Jurkat, Clone E6-1 (cell line): ENCODE data around the gene STYXL2.

ENCODE experiments used
- DNase-seq: peaks from one replicate; pipeline ENCODE4 v3.0.0-alpha.2; 2011; ENCODE audit warnings: low read depth, low spot score
- H3K4me3 ChIP-seq: 2 replicates; pipeline ENCODE4 v1.5.1; 2011; ENCODE audit warnings: mild to moderate bottlenecking, low read length, control low read depth, moderate library complexity

STYXL2 gene

DNA sequence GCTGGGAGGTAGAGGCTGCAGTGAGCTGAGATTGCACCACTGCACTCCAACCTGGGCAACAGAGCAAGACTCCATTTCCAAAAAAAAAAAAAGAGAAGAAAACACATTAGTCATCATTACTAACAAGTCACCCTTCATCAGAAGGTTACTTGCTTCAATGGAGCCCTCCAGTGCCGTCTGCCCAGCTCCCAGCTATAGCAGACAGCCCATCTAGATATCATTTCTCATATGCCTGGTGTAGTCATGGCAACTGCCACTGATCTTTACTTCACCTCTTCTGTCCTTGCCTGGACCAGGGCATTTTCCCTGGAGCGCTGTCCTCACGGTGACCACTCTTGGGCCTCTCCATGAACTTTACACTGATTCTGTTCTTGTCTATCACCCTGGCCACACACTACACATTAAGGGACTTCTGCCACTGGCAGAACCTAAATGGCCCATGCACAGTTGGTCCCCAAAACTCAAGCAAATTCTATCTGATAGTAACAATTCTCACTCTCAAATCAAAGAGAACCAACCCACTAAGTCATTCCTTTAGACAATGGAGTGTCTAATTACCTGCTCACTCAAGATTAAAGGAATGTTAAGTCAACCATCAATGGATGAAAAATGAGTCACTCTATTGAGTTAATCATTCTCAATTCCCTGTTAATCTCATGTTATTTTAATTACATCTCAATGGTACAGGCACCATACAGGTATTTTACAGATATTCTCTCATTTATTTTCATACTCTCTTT, 16.6 kb upstream of the STYXL2 start:
- no peak for DNase-seq

DNA sequence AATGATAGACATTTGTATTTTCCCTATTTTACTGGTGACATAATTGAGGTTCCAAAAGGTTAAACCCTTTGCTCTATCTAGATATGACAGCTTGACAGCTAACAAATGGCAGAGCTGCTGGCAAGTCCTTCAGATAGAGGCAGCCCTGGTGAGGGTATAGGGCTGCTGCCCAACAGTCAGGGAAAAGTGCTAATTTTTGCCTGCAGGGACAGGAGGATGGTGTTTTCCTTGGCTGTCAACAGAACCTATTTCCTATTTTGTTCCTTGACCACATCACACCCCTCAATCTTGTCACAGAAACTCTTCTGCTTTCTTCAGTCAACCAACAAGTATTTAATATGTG, 16.0 kb upstream of the STYXL2 start:
- no peak overlapping the region for H3K4me3 ChIP-seq
- DNase-seq: no peak

More for the DNA sequence above, 16.6 kb upstream of the STYXL2 start:
- no peak overlapping the region for H3K4me3 ChIP-seq

DNA sequence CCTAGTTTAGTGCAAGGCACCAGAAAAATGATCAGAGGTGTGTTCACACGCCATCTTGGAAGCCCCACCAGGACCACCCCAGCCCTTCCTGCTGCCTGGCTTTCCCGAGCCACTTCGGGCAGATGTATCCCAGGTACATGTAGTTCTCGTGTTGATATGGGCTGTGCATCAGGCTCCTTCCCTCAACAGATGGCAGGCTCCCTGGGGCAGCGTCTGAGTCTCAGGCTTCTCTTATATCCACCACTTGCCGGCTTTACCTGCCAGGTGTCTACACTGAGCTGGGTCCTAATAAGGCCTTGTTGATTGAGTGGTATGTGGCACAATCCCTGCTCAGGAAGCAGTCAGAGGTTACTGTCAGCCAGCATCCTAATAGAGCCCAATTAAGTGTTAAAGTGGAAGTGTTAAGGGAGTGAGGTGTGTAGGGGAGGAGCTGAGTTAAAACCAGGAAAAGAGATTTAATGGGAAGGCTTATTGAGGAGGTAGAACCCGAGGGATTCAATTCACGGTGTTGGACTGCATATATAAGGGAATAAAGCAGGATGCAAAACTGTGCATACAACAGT, 12.2 kb upstream of the STYXL2 start:
- H3K4me3 ChIP-seq: no peak overlapping the region
- DNase-seq: no peak

DNA sequence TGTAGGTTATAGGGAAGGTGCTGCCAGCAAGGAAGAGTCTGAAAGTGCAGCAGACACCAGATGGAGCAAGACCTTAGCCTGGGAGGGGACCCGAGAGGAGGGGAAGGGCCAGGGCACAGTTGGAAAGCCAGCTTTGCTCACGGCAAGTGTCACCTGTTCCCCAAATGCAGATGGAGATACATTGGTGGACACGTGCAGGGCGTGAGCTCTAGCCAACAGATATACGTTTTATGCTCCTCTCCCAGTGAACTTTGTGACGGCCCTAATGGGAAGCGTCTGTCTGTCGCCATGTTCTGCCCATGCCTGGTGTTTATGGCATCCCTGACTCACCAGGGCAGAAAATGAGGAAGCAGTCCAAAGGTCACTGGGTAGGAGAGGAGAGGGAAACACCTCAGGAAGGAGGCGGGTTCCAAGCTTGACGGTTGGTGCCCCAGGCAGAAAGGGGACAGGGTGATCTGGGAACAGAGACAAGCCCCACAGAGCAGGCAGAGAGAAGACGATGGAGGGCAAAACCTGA, 11.3 kb upstream of the STYXL2 start:
- DNase-seq: no peak

DNA sequence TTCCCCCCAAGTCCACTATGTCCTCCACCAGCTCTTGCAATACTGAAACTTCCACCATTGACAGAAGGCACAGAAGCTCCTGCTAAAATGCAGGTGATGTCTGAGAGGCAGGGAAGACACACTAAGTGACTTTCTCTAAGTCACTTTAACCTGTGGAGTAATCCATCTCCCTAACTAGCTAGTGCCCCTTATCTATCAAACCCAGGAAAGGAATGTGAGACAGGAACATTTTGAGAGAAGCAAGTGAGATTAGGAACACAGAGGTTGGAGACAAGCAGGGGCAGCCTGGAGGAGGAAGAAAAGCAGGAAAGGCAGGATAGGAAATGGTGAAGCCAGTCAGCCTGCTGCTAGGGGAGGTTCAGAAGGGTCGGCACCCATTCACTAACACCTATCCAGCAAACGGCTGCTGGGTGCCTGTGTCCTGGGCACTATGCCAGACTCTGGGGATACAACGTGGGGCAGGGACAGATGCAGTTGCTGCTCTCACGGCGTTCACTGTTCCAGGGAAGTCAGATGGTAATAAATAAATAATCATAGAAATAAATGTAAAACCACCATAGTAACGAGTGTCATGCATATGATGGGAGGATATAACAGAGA, 10.7 kb upstream of the STYXL2 start:
- no peak overlapping the region for H3K4me3 ChIP-seq
- no peak for DNase-seq

More for the DNA sequence above, 11.3 kb upstream of the STYXL2 start:
- no peak overlapping the region for H3K4me3 ChIP-seq

DNA sequence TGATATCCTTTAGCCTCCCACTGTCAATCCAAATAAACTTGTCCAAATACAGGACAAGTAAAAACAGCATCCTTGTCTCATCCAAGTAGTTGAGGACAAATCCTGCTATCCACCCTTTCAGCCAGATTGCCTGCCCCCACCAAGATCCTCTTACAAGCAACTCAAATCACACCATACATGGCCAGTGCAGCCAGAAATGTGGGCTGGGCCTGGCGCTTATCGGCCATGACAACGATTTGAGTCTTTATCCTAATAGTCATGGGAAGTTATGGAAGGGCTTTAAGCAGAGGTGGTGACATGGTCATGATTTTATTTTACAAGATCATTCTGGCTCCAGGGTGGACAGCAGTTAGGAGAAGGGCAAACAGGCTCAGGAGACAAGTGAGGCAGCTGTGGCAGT, 10.0 kb upstream of the STYXL2 start:
- DNase-seq: no peak
- H3K4me3 ChIP-seq: no peak overlapping the region

DNA sequence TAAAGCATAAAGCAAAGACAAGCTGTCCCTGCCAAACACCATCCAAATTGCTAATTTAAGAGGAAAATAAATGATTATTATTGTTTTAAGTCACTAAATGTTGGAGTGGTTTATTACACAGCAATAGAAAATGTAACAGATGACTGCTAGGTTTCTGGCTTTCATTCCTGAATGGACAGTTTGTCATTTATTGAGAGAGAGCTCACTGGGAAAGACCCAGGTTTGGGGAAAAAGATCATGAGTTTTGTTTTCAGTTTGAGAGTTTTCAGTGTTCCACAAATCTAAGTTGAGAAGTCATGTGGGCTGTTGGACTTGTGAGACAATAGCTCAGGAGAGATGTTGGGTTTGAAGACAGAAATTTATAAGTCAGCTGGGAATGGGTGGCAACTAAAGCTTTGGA, 9.1 kb upstream of the STYXL2 start:
- H3K4me3 ChIP-seq: no peak overlapping the region

DNA sequence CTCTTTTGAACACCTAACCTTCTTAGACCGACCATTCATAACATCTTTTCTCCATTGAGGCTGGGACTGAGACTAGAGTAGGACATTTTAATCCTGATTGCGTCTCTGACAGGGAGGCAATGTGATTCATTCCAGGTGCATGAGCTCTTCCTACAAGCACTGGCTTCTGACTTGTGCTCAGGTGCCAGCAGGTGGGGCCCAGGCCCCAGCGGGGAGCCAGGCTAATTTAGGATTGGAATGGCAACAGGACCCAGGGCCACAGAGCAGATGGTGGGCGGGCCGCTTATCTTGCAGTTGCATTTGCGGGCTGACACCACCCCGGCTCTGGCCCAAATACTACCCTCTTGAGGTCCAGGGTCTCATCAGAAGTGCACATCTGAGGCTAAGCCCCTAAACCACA, 7.8 kb upstream of the STYXL2 start:
- no peak overlapping the region for H3K4me3 ChIP-seq
- DNase-seq: no peak

More for the DNA sequence above, 9.1 kb upstream of the STYXL2 start:
- DNase-seq: no peak

DNA sequence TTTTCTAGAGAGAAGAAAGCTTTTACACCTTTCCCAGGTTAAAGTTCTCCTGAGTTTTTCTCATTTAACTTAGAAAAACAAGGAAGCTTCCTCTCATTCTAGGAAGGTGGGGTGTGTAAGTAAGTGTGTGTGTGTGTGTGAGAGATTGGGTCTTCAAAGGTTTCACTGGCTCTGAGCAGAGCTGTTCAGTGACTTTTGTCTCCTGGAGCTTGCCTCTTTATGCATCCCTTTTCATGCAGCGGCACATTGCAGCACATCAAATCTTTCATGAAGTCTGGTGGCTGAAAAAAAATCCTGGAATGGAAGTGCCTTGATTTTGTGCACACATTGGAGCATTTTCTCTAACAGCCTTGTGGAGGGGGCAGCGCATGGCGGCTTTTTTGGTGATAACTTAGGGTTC, 7.1 kb upstream of the STYXL2 start:
- DNase-seq: no peak
- H3K4me3 ChIP-seq: no peak overlapping the region

DNA sequence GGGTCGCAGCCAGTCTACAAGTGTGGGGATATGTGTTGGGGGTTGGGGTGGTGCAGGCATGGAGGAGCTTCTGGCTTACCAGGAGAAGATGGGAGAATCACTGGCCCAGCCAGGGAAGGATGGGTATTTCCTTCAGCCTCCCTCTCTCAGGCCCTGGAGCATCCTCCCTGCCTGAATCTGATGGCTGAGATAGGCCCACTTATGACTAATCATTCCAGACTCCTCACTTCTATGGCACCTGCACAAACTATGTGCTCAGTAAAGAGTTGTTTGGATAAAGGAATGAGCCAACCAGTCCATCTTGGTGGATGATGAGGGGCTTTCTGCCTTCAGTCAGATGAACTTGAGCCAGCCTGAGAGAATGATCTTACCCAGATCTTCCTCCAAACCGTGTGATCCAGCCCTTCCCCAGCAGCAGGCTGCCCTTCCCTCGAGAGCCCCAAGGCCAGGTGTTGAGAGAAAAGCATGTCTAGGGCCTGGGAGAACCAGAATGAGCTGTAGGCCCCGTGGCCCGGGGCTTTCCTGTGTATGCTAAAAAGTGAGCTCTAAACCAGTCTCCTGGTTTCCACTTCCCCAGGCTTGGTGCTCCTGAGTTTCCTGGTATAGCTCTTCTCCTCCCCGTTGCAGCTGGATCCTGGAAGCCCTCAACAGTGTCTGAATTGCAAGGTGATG, 5.0 kb upstream of the STYXL2 start:
- no peak overlapping the region for H3K4me3 ChIP-seq
- DNase-seq: no peak

DNA sequence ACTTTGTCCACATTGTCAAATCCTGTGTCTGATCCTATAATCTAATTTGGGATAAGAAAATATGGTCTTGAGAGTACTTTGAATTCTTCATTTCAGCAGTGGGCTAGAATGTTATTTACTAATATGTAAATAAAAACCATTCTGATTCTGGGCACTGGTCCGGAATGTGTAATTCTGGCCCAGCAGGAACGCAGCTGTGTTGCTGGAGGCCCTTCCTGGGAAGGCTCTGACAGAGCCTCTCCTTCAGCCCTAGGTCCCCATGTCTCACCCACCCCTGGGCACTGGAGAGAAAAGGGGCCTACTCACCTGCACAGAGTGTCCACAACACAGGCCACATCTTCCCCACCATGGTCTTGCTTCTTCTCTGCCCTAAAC, 3.9 kb upstream of the STYXL2 start:
- no peak for DNase-seq
- H3K4me3 ChIP-seq: no peak overlapping the region

DNA sequence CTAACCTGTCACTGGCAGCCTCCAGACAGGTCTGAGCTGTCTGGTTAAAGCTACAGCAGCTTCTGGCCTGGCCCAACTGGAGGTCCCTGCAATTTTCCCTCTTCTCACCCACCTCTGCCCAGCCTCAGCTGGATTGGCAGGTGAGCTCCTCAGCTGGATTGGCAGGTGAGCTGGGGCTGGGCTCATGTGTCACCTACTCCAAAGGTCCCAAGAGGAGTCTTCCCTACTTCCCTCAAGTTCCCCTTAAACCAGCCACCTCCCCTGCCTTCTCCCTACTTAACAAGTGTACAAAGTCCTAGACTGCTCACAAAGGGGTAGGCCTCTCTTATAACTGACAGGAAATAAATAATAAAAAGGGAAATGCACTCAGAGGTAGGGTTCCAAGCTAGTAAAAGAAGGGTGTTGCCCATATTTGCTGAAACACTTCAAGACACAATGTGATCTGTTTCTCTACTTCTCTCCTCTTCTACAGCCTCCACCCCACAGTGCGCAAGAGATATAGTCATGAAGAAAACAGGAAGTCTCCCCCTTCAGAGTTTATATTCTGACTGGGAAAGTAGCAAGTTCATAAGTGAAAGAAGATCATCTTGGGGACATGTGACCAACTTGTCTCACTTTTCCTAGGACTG, 3.4 kb upstream of the STYXL2 start, which contains the start of gene GPA33:
Gene GPA33 (minus strand): TSS at position 64 of the 629 bp plus-strand sequence. CDS start 90 bp downstream, outside the sequence.
- H3K4me3 ChIP-seq: no peak within 1 kb of the TSS
- DNase-seq: peak; percentile 54

DNA sequence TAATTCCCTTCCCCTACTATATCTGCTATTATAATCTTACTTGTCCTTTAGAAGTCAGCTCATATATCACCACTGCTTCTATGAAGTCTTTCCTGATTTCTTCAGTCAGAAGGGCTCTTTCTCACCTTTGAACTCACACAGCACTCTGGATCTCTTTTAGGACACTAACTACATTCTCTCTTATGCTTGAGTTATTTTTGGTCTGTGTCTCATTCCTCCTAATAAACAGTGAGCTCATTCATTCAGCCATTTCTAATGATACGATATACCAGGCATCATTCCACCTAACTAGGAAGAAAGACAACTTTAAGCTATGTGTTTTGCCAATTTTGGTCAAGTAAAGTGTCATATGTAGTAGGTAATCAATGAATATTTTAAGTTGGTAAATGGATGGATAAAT, 1.2 kb upstream of the STYXL2 start:
- no peak overlapping the region for H3K4me3 ChIP-seq
- no peak for DNase-seq

DNA sequence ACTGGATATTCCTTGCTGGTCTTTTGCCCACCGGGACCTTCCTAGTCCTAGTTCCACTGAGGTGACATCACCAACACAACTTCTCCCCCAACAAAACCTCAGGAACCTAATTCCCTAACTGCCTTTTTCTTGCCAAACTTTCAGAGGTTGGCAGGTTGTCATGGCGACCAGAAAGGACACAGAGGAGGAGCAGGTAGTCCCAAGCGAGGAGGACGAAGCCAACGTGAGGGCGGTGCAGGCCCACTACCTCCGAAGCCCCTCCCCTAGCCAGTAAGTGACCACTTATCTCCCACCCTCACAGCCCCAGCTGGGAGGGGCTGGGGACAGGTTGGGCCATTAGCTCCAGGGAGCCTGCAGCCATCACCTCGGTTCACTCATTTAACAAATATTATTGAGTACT, 815 bp downstream of the STYXL2 start:
- DNase-seq: no peak
- no peak overlapping the region for H3K4me3 ChIP-seq

DNA sequence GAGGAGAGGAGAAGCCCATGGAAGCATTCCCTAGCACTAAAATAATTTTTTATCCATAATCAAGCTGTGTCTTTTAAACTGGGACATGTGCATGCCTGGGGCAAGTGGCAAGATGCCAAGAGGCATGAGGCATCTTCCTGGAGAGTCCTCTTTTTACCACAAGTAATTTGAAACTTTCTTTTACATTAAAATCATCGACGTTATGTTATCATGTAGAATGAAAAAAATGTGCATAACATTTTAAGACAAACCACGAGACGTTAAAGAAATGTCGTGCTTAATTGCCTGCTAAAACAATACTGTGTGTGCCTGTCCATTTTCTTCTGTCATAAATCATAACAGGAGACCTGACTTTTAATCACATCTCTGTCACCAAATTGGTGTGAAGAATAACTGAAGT, 1.5 kb downstream of the STYXL2 start:
- peak; percentile 65 for DNase-seq
- H3K4me3 ChIP-seq: no peak overlapping the region

DNA sequence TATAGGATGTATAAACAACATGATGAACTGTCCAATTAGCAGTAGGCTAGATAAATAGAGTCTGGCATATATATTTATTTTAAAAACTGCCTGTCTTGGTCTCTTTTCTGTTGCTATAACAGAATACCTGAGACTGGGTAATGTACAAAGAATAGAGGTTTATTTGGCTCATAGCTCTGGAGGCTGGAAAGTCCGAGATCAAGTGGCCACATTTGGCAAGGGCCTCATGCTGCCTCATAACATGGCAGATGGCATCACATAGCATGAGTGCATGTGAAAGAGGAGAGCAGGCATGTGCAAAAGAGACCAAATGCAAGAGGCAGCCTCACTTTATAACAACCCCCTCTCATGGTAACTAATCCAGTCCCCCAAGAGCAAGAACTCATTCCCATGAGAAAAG, 6.0 kb downstream of the STYXL2 start:
- no peak for DNase-seq

DNA sequence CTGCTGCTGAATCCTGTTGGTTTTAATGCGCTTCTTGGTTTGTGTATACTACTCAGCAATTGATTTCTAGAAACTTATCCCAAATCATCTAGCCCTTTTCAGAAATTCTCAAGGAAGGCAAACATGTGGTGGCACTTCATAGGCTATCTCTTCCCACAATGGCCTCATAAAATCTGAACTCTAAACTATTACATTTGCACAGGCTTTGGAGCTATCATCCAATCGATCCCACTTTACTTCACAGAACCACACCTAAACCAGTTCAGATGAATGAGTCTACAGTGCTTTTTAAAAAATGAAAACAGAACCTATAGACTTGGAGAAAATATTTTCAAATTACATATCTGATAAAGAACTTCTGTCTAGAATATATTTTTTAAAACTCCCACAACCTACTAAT, 6.9 kb downstream of the STYXL2 start:
- no peak for DNase-seq

More for the DNA sequence above, 6.0 kb downstream of the STYXL2 start:
- no peak overlapping the region for H3K4me3 ChIP-seq

DNA sequence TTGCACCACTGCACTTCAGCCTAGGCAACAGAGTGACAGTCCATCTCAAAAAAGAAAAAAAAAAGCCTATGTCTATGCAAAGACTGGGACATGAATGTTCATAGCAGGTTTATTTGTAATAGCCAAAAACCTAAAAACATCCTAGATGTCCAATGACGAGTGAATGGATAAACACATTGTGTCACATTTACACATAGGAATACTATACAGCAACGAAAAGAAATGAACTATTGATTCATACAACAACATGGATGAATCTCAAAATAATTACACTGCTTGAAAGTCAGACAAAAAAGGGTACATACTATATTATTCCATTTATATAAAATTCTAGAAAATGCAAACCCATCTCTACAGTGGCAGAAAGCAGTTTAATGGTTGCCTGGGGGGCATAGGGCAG, 7.9 kb downstream of the STYXL2 start:
- no peak for DNase-seq
- H3K4me3 ChIP-seq: no peak overlapping the region

More for the DNA sequence above, 6.9 kb downstream of the STYXL2 start:
- no peak overlapping the region for H3K4me3 ChIP-seq

DNA sequence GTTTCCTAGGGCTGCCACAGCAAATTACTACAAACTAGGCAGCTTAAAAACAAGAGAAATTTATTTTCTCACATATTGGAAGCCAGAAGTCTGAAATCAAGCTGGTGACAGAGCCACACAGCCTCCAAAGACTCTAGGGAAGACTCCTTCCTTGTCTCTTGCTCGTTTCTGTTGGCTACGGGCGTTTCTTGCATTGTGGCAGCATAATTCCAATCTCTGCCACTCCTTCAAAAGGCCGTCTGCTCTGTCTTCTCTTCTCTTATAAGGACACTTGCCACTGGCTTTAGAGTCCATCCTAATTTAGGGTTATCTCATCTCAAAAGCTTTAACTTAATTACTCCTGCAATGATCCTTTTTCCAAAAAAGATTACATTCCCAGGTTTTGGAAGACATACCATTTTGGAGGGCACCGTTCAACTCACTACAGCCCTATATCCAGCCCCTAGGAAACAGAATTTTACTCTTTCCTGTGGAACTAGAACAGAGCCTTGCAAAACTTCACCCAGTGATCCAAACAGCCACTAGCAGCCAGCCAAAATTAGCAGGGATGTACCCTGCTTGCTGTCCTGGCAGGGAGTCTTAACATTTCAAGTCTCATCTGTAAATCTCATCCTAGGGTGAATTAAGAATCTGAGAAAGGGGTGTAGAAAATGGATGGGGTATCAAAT, 9.2 kb downstream of the STYXL2 start:
- H3K4me3 ChIP-seq: no peak overlapping the region
- DNase-seq: no peak
